HUES6 (cell line): Measurements from ENCODE around the gene CRELD2.
"Not testable (repeated sequence)": the region's sequence is repeated elsewhere in the genome, so short reads cannot be mapped to it uniquely, and the experiment has no call there.

Experiments
- H3K27ac ChIP-seq: 2 replicates; pipeline ENCODE4 v1.7.0; 2013; ENCODE audit warnings: low read depth, mild to moderate bottlenecking, low read length, inconsistent platforms
- H3K27me3 ChIP-seq: 2 replicates; pipeline ENCODE4 v1.6.1; 2013; ENCODE audit warnings: low read length; ENCODE audit not compliant: control insufficient read depth, insufficient read depth
- H3K36me3 ChIP-seq: 2 replicates; pipeline ENCODE4 v1.6.1; 2013; ENCODE audit warnings: low read length; ENCODE audit not compliant: control insufficient read depth, insufficient read depth
- H3K4me1 ChIP-seq: 2 replicates; pipeline ENCODE4 v1.6.1; 2013; ENCODE audit warnings: low read length; ENCODE audit not compliant: control insufficient read depth, insufficient read depth
- H3K4me3 ChIP-seq: 2 replicates; pipeline ENCODE4 v1.5.1; 2013; ENCODE audit warnings: low read depth, low read length
- H3K9ac ChIP-seq: one replicate; pipeline ENCODE4 v1.6.1; 2013; ENCODE audit warnings: mild to moderate bottlenecking, low read length
- H3K9me3 ChIP-seq: 2 replicates; pipeline ENCODE4 v1.6.1; 2013; ENCODE audit warnings: low read depth, low read length; ENCODE audit not compliant: control insufficient read depth, insufficient read depth

Gene CRELD2

GRCh38 chr22:49942565-49943404 lies 24.4 kb downstream of the CRELD2 start:
- Histone ChIP-seq H3K4me1 (peaks cover 24% of the 10 kb centered on the region), H3K4me3 (no peak overlapping the region), H3K9me3 (no peaks in the 10 kb centered on the region; the same call in 1 of the 2 replicates), H3K36me3 (no peaks in the 10 kb centered on the region), H3K27me3 (no peaks in the 10 kb centered on the region), H3K27ac (no peak overlapping the region), H3K9ac (no peak overlapping the region)

- Histone ChIP-seq H3K9me3 (no peaks in the 10 kb centered on the region; the same call in 1 of the 2 replicates), H3K9ac (no peak overlapping the region), H3K27me3 (no peaks in the 10 kb centered on the region), H3K36me3 (no peaks in the 10 kb centered on the region), H3K27ac (no peak overlapping the region), H3K4me3 (no peak overlapping the region), H3K4me1 (peaks cover 28% of the 10 kb centered on the region)
Measured at GRCh38 chr22:49943405-49943765, 25.0 kb downstream of the CRELD2 start.

- no peaks in the 10 kb centered on the region for H3K36me3 ChIP-seq
- no peak overlapping the region for H3K9ac ChIP-seq
- H3K4me3 ChIP-seq = no peak overlapping the region
- H3K27me3 ChIP-seq = no peaks in the 10 kb centered on the region
- peaks cover 30% of the 10 kb centered on the region for H3K4me1 ChIP-seq
- H3K9me3 ChIP-seq = no peaks in the 10 kb centered on the region; the same call in 1 of the 2 replicates
- H3K27ac ChIP-seq = no peak overlapping the region
Measured at GRCh38 chr22:49943771-49944398, 25.5 kb downstream of the CRELD2 start.

GRCh38 chr22:49944399-49944891 lies 26.0 kb downstream of the CRELD2 start:
- no peaks in the 10 kb centered on the region; the same call in 1 of the 2 replicates for H3K9me3 ChIP-seq
- no peak overlapping the region for H3K27ac ChIP-seq
- H3K27me3 ChIP-seq = no peaks in the 10 kb centered on the region
- no peak overlapping the region for H3K4me3 ChIP-seq
- peaks cover 34% of the 10 kb centered on the region for H3K4me1 ChIP-seq
- no peak overlapping the region for H3K9ac ChIP-seq
- no peaks in the 10 kb centered on the region for H3K36me3 ChIP-seq

- H3K4me1 ChIP-seq = peaks cover 34% of the 10 kb centered on the region
- H3K9ac ChIP-seq, H3K27ac ChIP-seq, H3K36me3 ChIP-seq, H3K9me3 ChIP-seq, H3K4me3 ChIP-seq, H3K27me3 ChIP-seq: not testable (repeated sequence)
Measured at GRCh38 chr22:49945042-49945794, 26.8 kb downstream of the CRELD2 start.

GRCh38 chr22:49946612-49947295 lies 28.3 kb downstream of the CRELD2 start:
- H3K36me3 ChIP-seq = no peaks in the 10 kb centered on the region
- H3K4me3 ChIP-seq = no peak overlapping the region
- no peak overlapping the region for H3K27ac ChIP-seq
- H3K9ac ChIP-seq = peak overlapping the region; percentile 23
- H3K27me3 ChIP-seq = no peaks in the 10 kb centered on the region
- peaks cover 47% of the 10 kb centered on the region for H3K4me1 ChIP-seq
- H3K9me3 ChIP-seq = no peaks in the 10 kb centered on the region

GRCh38 chr22:49947296-49947622 lies 28.8 kb downstream of the CRELD2 start:
- H3K9ac ChIP-seq = no peak overlapping the region
- H3K27ac ChIP-seq = no peak overlapping the region
- H3K4me1 ChIP-seq = peaks cover 52% of the 10 kb centered on the region
- H3K9me3 ChIP-seq = no peaks in the 10 kb centered on the region
- H3K36me3 ChIP-seq = no peaks in the 10 kb centered on the region
- no peak overlapping the region for H3K4me3 ChIP-seq
- no peaks in the 10 kb centered on the region for H3K27me3 ChIP-seq

- Histone ChIP-seq H3K4me3 (no peak overlapping the region), H3K27ac (no peak overlapping the region), H3K9ac (no peak overlapping the region), H3K9me3 (no peaks in the 10 kb centered on the region), H3K4me1 (peaks cover 59% of the 10 kb centered on the region), H3K27me3 (no peaks in the 10 kb centered on the region), H3K36me3 (no peaks in the 10 kb centered on the region)
Measured at GRCh38 chr22:49948116-49948957, 29.9 kb downstream of the CRELD2 start.

- Histone ChIP-seq H3K9me3 (no peaks in the 10 kb centered on the region), H3K9ac (no peak overlapping the region), H3K36me3 (no peaks in the 10 kb centered on the region), H3K4me1 (peaks cover 59% of the 10 kb centered on the region), H3K4me3 (no peak overlapping the region), H3K27ac (no peak overlapping the region), H3K27me3 (no peaks in the 10 kb centered on the region)
Measured at GRCh38 chr22:49948958-49949913, 30.8 kb downstream of the CRELD2 start.
